SK-N-SH (cell line): ENCODE results near the gene STPG2. TPM values are rescaled to one million over a fixed set of nuclear protein-coding genes. Genes with fewer than 3 reads are reported as not detected.

ENCODE experiments used
- CTCF ChIA-PET: fragments of 300-600, 350-600 bp; formaldehyde crosslinking; extraction: SDS; loops from one replicate; lab custom pipeline; 2021; lab: Yijun Ruan, JAX
- POLR2A ChIA-PET: fragments of 350-600 bp; sonication (Branson Sonifier 250); formaldehyde crosslinking; extraction: SDS; loops from one replicate; lab custom pipeline; 2020; ENCODE audit warnings: antibody characterized with exemption, inconsistent platforms; lab: Yijun Ruan, JAX
- DNase-seq: peaks from one replicate; pipeline ENCODE4 v3.0.0; 2012
- H2AFZ ChIP-seq: fragments of 200-600 bp; sonication (generic); 2 replicates; pipeline ENCODE4 v1.8.1; 2016; ENCODE audit warnings: antibody characterized with exemption, mild to moderate bottlenecking, low read depth
- H3F3A ChIP-seq: fragments of 200-600 bp; sonication (generic); replicated peaks from 2 replicates; pipeline ENCODE3; 2016; ENCODE audit warnings: antibody characterized with exemption, mild to moderate bottlenecking; ENCODE audit not compliant: insufficient read depth
- H3K27ac ChIP-seq, 2 experiments: fragments of 200-500 bp in 1 of 2; fragments of 200-600 bp in 1 of 2; sonication (Bioruptor generic) in 1 of 2; sonication (generic), shearing (Covaris generic) in 1 of 2; 2 replicates each; pipeline versions ENCODE4 v1.5.1 to v1.6.1; 2014 to 2016; ENCODE audit warnings: low read depth in 2 of 2, inconsistent platforms in 1 of 2, low read length in 1 of 2, mild to moderate bottlenecking in 1 of 2, mixed read lengths in 1 of 2
- H3K27me3 ChIP-seq: fragments of 200-600 bp; sonication (generic), shearing (Covaris generic); 2 replicates; pipeline ENCODE4 v1.6.1; 2016; ENCODE audit warnings: mixed run types; ENCODE audit not compliant: insufficient read depth
- H3K36me3 ChIP-seq, 2 experiments: fragments of 200-500 bp in 1 of 2; fragments of 200-600 bp in 1 of 2; sonication (Bioruptor generic) in 1 of 2; sonication (generic) in 1 of 2; replicated peaks in 1 of 2; 2 replicates each; pipeline versions ENCODE3 to v1.5.1; 2014 to 2016; ENCODE audit warnings: low read length in 1 of 2, mild to moderate bottlenecking in 1 of 2; ENCODE audit not compliant: insufficient read depth in 2 of 2, control insufficient read depth in 1 of 2
- H3K4me1 ChIP-seq, 2 experiments: fragments of 200-500 bp in 1 of 2; fragments of 200-600 bp in 1 of 2; sonication (Bioruptor generic) in 1 of 2; sonication (generic), shearing (Covaris generic) in 1 of 2; 2 replicates each; pipeline versions ENCODE4 v1.5.1 to v1.6.1; 2014 to 2016; ENCODE audit warnings: low read depth in 1 of 2, low read length in 1 of 2, mixed run types in 1 of 2; ENCODE audit not compliant: insufficient read depth in 2 of 2, control insufficient read depth in 1 of 2
- H3K4me2 ChIP-seq: fragments of 200-600 bp; sonication (generic), shearing (Covaris generic); 2 replicates; pipeline ENCODE4 v1.6.1; 2017; ENCODE audit warnings: mixed run types
- H3K4me3 ChIP-seq, 2 experiments: fragments of 200-500 bp in 1 of 2; fragments of 200-600 bp in 1 of 2; sonication (Bioruptor generic) in 1 of 2; sonication (generic), shearing (Covaris generic) in 1 of 2; 2 replicates each; pipeline versions ENCODE4 v1.5.1 to v1.8.1; 2014 to 2016; ENCODE audit warnings: low read depth in 2 of 2, inconsistent platforms in 1 of 2, low read length in 1 of 2, mild to moderate bottlenecking in 1 of 2, mixed read lengths in 1 of 2, moderate library complexity in 1 of 2
- H3K79me2 ChIP-seq: fragments of 200-600 bp; sonication (generic); 2 replicates; pipeline ENCODE4 v1.8.1; 2017; ENCODE audit warnings: mild to moderate bottlenecking; ENCODE audit not compliant: insufficient read depth
- H3K9ac ChIP-seq: fragments of 200-600 bp; sonication (generic); 2 replicates; pipeline ENCODE4 v1.6.1; 2017; ENCODE audit warnings: mixed run types
- H3K9me2 ChIP-seq: fragments of 200-600 bp; sonication (generic); 2 replicates; pipeline ENCODE4 v1.6.1; 2017; ENCODE audit warnings: mixed run types
- H3K9me3 ChIP-seq: fragments of 200-600 bp; sonication (generic); 2 replicates; pipeline ENCODE4 v1.6.1; 2017; ENCODE audit warnings: mixed run types, mild to moderate bottlenecking, moderate library complexity
- H4K20me1 ChIP-seq: fragments of 200-600 bp; sonication (generic); 2 replicates; pipeline ENCODE4 v1.6.1; 2017; ENCODE audit warnings: mild to moderate bottlenecking, mixed run types; ENCODE audit not compliant: insufficient read depth
- CTCF ChIP-seq: fragments of 200-600 bp; sonication (generic); IDR thresholded peaks from 2 replicates; pipeline ENCODE4 v1.6.1; 2017; ENCODE audit warnings: antibody characterized with exemption, mild to moderate bottlenecking, moderate library complexity
- ELF1 ChIP-seq: IDR thresholded peaks from 2 replicates; pipeline ENCODE4 v1.4.0; 2012
- EZH2phosphoT487 ChIP-seq: fragments of 200-600 bp; sonication (generic); IDR thresholded peaks from 2 replicates; pipeline ENCODE4 v1.6.1; 2017; ENCODE audit warnings: low read depth, mixed run types, mild to moderate bottlenecking, antibody characterized with exemption, moderate library complexity, borderline replicate concordance
- JUND ChIP-seq: IDR thresholded peaks from 2 replicates; pipeline ENCODE4 v1.4.0; 2012
- MEF2A ChIP-seq: IDR thresholded peaks from 2 replicates; pipeline ENCODE4 v1.4.0; 2012; ENCODE audit warnings: low read depth, borderline replicate concordance
- RAD21 ChIP-seq: IDR thresholded peaks from 2 replicates; pipeline ENCODE4 v1.6.1; 2012; ENCODE audit warnings: mild to moderate bottlenecking, low read length
- RXRA ChIP-seq: IDR thresholded peaks from 2 replicates; pipeline ENCODE4 v1.4.0; 2012; ENCODE audit warnings: low read depth, mild to moderate bottlenecking, borderline replicate concordance
- SIN3A ChIP-seq: IDR thresholded peaks from 2 replicates; pipeline ENCODE4 v1.6.1; 2012; ENCODE audit warnings: low read depth, mild to moderate bottlenecking, low read length, moderate library complexity, borderline replicate concordance
- SMC3 ChIP-seq: IDR thresholded peaks from 2 replicates; pipeline ENCODE4 v1.6.1; 2012; ENCODE audit warnings: low read depth, low read length, improper control_type of control experiment
- TEAD4 ChIP-seq: IDR thresholded peaks from 2 replicates; pipeline ENCODE4 v1.4.0; 2012; ENCODE audit warnings: mild to moderate bottlenecking, borderline replicate concordance; ENCODE audit not compliant: insufficient read depth
- USF1 ChIP-seq: IDR thresholded peaks from 2 replicates; pipeline ENCODE4 v1.4.0; 2012; ENCODE audit warnings: low read depth, borderline replicate concordance
- USF2 ChIP-seq: fragments of 150-350 bp; IDR thresholded peaks from 2 replicates; pipeline ENCODE4 v1.6.1; 2017; ENCODE audit warnings: antibody characterized with exemption, low read length, low read depth, borderline replicate concordance
- YY1 ChIP-seq: IDR thresholded peaks from 2 replicates; pipeline ENCODE4 v1.4.0; 2012; ENCODE audit warnings: low read depth, mild to moderate bottlenecking
- WGBS: methylation state at CpG from one replicate; pipeline ENCODE4 v1.1.6; 2017; ENCODE audit warnings: low lambda C conversion rate; 5-methylcytosine and 5-hydroxymethylcytosine counted together
- polyA plus RNA-seq, 3 experiments: library from polyadenylated mRNA; depleted of rRNA; stranded (reverse); fragments of >200 nt; gene quantifications; 2 replicates each; pipeline ENCODE4 v1.2.3, GENCODE V29; 2012
- TF ChIP-seq, protein P1 (sequence below): fragments of 150-350 bp; IDR thresholded peaks from 2 replicates; pipeline ENCODE4 v1.6.1; 2016; ENCODE audit warnings: mild to moderate bottlenecking, low read depth, low read length
- TF ChIP-seq, protein P2 (sequence below): IDR thresholded peaks from 2 replicates; pipeline ENCODE4 v1.6.1; 2012; ENCODE audit warnings: mild to moderate bottlenecking, low read depth, low read length, moderate library complexity

Gene STPG2
- polyA plus RNA-seq, 1 of the 3 experiments (the other 2 are of a cell fraction) = not detected

DNA sequence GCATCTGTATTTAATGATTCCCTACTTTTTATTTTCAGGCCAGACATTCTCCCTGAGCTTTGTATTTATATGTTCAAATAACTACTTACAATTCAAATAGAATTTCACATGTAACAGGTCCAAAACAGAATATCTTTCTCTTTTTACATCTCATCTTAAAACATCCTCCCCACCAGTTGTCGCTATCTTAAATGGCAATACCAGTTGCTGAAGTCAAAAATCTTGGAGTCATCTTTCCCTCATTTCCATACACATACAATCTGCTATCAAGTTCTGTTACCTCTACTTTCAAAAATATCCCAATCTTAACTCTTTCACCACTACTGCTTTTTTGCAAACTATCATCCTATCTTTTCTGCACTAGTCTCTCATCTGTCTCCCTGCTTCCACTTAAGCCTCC, 330.5 kb downstream of the STPG2 start:
- Histone ChIP-seq H3K4me3 (no peak overlapping the region), H3K9ac (no peak overlapping the region), H3K27ac (no peak overlapping the region), H2AFZ (no peak overlapping the region), H4K20me1 (no peaks in the 10 kb centered on the region)
- POLR2A ChIA-PET = no interaction called here
- 74% methylated on average over 1 of the region's 1 CpG for WGBS
- no peak for TF ChIP-seq MEF2A
- TF ChIP-seq, all 33 proteins: peak for 0
- no peaks in the 10 kb centered on the region for H3F3A ChIP-seq
- CTCF ChIA-PET = no interaction called here
- no peak overlapping the region for H3K4me2 ChIP-seq
- H3K9me3 ChIP-seq = no peaks in the 10 kb centered on the region
- H3K9me2 ChIP-seq = no peaks in the 10 kb centered on the region
- H3K79me2 ChIP-seq = no peaks in the 10 kb centered on the region
- H3K4me1 ChIP-seq = no peaks in the 10 kb centered on the region; a peak in 1 of 4 replicates
- DNase-seq = no peak
- no peaks in the 10 kb centered on the region for H3K36me3 ChIP-seq
- H3K27me3 ChIP-seq = no peaks in the 10 kb centered on the region

DNA sequence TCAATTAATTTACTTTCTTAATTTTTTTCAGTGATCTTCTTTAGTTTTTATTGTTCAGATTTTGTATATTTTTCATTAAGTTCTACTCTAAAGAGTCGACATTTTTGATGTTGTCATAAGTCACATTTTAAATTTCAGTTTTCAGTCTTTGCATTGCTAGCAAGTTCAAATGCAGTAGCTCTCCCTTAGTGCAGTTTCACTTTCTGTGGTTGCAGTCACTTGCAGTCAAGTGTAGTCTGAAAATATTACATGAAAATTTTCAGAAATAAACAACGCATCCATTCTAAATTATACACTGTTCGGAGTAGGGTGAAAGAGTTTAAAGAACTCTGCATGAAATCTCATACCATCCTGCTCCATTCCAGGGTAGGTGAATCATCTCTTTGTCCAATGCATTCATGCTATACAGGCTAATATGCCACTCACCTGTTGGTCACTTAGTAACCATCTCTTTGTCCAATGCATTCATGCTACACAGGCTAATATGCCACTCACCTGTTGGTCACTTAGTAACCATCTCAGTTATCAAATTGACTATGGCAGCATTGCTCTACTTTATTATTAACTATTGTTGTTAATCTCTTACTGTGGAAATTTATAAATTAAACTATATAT, 356.9 kb downstream of the STPG2 start:
- CTCF ChIA-PET = interaction anchor here (0.6 kb wide), 2 partner anchors 13 to 24 kb away, joined by 3 read pairs; no protein-coding TSS in a partner anchor
- POLR2A ChIA-PET = no interaction called here
- 71% methylated on average over 3 of the region's 3 CpGs for WGBS

More for the DNA sequence above, 356.9 kb downstream of the STPG2 start:
- no peak overlapping the region for H3K27ac ChIP-seq
- H3K4me2 ChIP-seq = no peak overlapping the region
- no peaks in the 10 kb centered on the region for H4K20me1 ChIP-seq
- no peak overlapping the region for H2AFZ ChIP-seq
- H3K9me2 ChIP-seq = no peaks in the 10 kb centered on the region
- TF ChIP-seq USF1 (no peak), JUND (no peak), SIN3A (no peak), USF2 (no peak), EZH2phosphoT487 (no peak), RAD21 (no peak), ELF1 (no peak), RXRA (no peak), SMC3 (no peak), TEAD4 (no peak), CTCF (no peak), YY1 (no peak)
- TF ChIP-seq, protein P1, sequence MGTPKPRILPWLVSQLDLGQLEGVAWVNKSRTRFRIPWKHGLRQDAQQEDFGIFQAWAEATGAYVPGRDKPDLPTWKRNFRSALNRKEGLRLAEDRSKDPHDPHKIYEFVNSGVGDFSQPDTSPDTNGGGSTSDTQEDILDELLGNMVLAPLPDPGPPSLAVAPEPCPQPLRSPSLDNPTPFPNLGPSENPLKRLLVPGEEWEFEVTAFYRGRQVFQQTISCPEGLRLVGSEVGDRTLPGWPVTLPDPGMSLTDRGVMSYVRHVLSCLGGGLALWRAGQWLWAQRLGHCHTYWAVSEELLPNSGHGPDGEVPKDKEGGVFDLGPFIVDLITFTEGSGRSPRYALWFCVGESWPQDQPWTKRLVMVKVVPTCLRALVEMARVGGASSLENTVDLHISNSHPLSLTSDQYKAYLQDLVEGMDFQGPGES = no peak
- TF ChIP-seq, protein P2, sequence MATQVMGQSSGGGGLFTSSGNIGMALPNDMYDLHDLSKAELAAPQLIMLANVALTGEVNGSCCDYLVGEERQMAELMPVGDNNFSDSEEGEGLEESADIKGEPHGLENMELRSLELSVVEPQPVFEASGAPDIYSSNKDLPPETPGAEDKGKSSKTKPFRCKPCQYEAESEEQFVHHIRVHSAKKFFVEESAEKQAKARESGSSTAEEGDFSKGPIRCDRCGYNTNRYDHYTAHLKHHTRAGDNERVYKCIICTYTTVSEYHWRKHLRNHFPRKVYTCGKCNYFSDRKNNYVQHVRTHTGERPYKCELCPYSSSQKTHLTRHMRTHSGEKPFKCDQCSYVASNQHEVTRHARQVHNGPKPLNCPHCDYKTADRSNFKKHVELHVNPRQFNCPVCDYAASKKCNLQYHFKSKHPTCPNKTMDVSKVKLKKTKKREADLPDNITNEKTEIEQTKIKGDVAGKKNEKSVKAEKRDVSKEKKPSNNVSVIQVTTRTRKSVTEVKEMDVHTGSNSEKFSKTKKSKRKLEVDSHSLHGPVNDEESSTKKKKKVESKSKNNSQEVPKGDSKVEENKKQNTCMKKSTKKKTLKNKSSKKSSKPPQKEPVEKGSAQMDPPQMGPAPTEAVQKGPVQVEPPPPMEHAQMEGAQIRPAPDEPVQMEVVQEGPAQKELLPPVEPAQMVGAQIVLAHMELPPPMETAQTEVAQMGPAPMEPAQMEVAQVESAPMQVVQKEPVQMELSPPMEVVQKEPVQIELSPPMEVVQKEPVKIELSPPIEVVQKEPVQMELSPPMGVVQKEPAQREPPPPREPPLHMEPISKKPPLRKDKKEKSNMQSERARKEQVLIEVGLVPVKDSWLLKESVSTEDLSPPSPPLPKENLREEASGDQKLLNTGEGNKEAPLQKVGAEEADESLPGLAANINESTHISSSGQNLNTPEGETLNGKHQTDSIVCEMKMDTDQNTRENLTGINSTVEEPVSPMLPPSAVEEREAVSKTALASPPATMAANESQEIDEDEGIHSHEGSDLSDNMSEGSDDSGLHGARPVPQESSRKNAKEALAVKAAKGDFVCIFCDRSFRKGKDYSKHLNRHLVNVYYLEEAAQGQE = no peak
- H3K4me1 ChIP-seq = no peaks in the 10 kb centered on the region
- H3K9me3 ChIP-seq = no peaks in the 10 kb centered on the region
- no peak overlapping the region for H3K4me3 ChIP-seq
- DNase-seq = no peak
- no peaks in the 10 kb centered on the region for H3K36me3 ChIP-seq
- no peak overlapping the region for H3K9ac ChIP-seq
- no peaks in the 10 kb centered on the region for H3K27me3 ChIP-seq
- no peaks in the 10 kb centered on the region for H3K79me2 ChIP-seq
- no peaks in the 10 kb centered on the region for H3F3A ChIP-seq
